GM12878 (cell line): ENCODE measurements around the gene TEKT2. TPM values are rescaled to one million over a fixed set of nuclear protein-coding genes. Genes with fewer than 3 reads are reported as not detected.

Experiments
- BACH1 ChIP-seq: fragments of 450-650 bp; IDR thresholded peaks from 2 replicates; pipeline ENCODE4 v1.6.1; 2017; ENCODE audit warnings: mild to moderate bottlenecking, borderline replicate concordance
- CHD4 ChIP-seq: fragments of 200-600 bp; sonication (generic); IDR thresholded peaks from 2 replicates; pipeline ENCODE4 v1.6.1; 2016; ENCODE audit warnings: mild to moderate bottlenecking
- GABPA ChIP-seq: IDR thresholded peaks from 2 replicates; pipeline ENCODE4 v1.6.1; 2014; ENCODE audit warnings: antibody characterized with exemption, low read depth, mild to moderate bottlenecking, inconsistent platforms
- HDAC6 ChIP-seq: fragments of 200-600 bp; sonication (generic); IDR thresholded peaks from one replicate; pipeline ENCODE4 v1.8.0; 2017; ENCODE audit warnings: antibody characterized with exemption; ENCODE audit not compliant: unreplicated experiment
- IKZF1 ChIP-seq: fragments of 450-650 bp; conservative IDR thresholded peaks from 2 replicates; pipeline ENCODE4 v1.6.1; 2017; ENCODE audit warnings: antibody characterized with exemption, mild to moderate bottlenecking
- IRF4 ChIP-seq: IDR thresholded peaks from 2 replicates; pipeline ENCODE4 v1.6.1; 2011; ENCODE audit warnings: low read depth, low read length
- JUND ChIP-seq: IDR thresholded peaks from 2 replicates; pipeline ENCODE4 v1.6.1; 2012; ENCODE audit warnings: low read depth, mild to moderate bottlenecking, low read length, improper control_type of control experiment, moderate library complexity
- MEF2A ChIP-seq: IDR thresholded peaks from 2 replicates; pipeline ENCODE4 v1.6.1; 2011; ENCODE audit warnings: low read depth, mild to moderate bottlenecking, low read length, moderate library complexity; ENCODE audit not compliant: insufficient read depth
- MYC ChIP-seq: IDR thresholded peaks from 2 replicates; pipeline ENCODE4 v1.6.1; 2011; ENCODE audit warnings: mild to moderate bottlenecking, low read length, moderate library complexity, inconsistent platforms; ENCODE audit not compliant: insufficient read depth, insufficient replicate concordance, insufficient read length, severe bottlenecking
- NFXL1 ChIP-seq: fragments of 450-650 bp; IDR thresholded peaks from 2 replicates; pipeline ENCODE4 v1.6.1; 2017; ENCODE audit warnings: antibody characterized with exemption, mild to moderate bottlenecking, borderline replicate concordance
- NFYB ChIP-seq: IDR thresholded peaks from 2 replicates; pipeline ENCODE4 v1.6.1; 2011; ENCODE audit warnings: low read depth, mild to moderate bottlenecking, low read length, improper control_type of control experiment, moderate library complexity; ENCODE audit not compliant: insufficient read depth
- NR2F1 ChIP-seq: fragments of 450-650 bp; conservative IDR thresholded peaks from 2 replicates; pipeline ENCODE4 v1.6.1; 2017; ENCODE audit warnings: mild to moderate bottlenecking
- RB1 ChIP-seq: fragments of 450-650 bp; formaldehyde crosslinking; IDR thresholded peaks from 2 replicates; pipeline ENCODE4 v1.6.1; 2017; ENCODE audit warnings: mild to moderate bottlenecking, borderline replicate concordance
- RUNX3 ChIP-seq: IDR thresholded peaks from 2 replicates; pipeline ENCODE4 v1.6.1; 2012; ENCODE audit warnings: low read length, inconsistent platforms
- SIX5 ChIP-seq: IDR thresholded peaks from 2 replicates; pipeline ENCODE4 v1.6.1; 2011; ENCODE audit warnings: mild to moderate bottlenecking, low read depth, low read length, moderate library complexity; ENCODE audit not compliant: severe bottlenecking
- SMARCA5 ChIP-seq: fragments of 450-650 bp; IDR thresholded peaks from 2 replicates; pipeline ENCODE4 v1.6.1; 2017; ENCODE audit warnings: mild to moderate bottlenecking
- SPI1 ChIP-seq: IDR thresholded peaks from 2 replicates; pipeline ENCODE4 v1.6.1; 2011; ENCODE audit warnings: low read depth, mild to moderate bottlenecking, low read length, moderate library complexity, borderline replicate concordance; ENCODE audit not compliant: insufficient read depth
- SREBF2 ChIP-seq: IDR thresholded peaks from 2 replicates; pipeline ENCODE4 v1.6.1; 2012; ENCODE audit warnings: mild to moderate bottlenecking, low read length
- STAT3 ChIP-seq: IDR thresholded peaks from 2 replicates; pipeline ENCODE4 v1.6.1; 2011; ENCODE audit warnings: low read depth, low read length, improper control_type of control experiment
- TBL1XR1 ChIP-seq: IDR thresholded peaks from 2 replicates; pipeline ENCODE4 v1.6.1; 2012; ENCODE audit warnings: low read depth, low read length, improper control_type of control experiment
- ZBED1 ChIP-seq: IDR thresholded peaks from 2 replicates; pipeline ENCODE4 v1.6.1; 2016; ENCODE audit warnings: borderline replicate concordance
- ZBTB40 ChIP-seq: fragments of 450-650 bp; IDR thresholded peaks from 2 replicates; pipeline ENCODE4 v1.6.1; 2016; ENCODE audit warnings: mild to moderate bottlenecking, moderate library complexity, borderline replicate concordance
- ZNF24 ChIP-seq: fragments of 450-650 bp; IDR thresholded peaks from 2 replicates; pipeline ENCODE4 v1.6.1; 2017; ENCODE audit warnings: antibody characterized with exemption, mild to moderate bottlenecking
- ZNF592 ChIP-seq: fragments of 450-650 bp; IDR thresholded peaks from 2 replicates; pipeline ENCODE4 v1.6.1; 2017; ENCODE audit warnings: mild to moderate bottlenecking, moderate library complexity
- ZSCAN29 ChIP-seq: fragments of 450-650 bp; IDR thresholded peaks from 2 replicates; pipeline ENCODE4 v1.6.1; 2017; ENCODE audit warnings: mild to moderate bottlenecking, moderate library complexity
- polyA plus RNA-seq, 11 experiments: library from polyadenylated mRNA; depleted of rRNA in 4 of 11; unstranded in 6 of 11; stranded (reverse) in 5 of 11; fragments of >200 nt; fragmentation: Nextera tagmentation in 4 of 11; fragmentation: Illumina TruSeq in 1 of 11; extraction: Ambion mirVana in 4 of 11; extraction: Trizol in 1 of 11; gene quantifications; 1 replicate in 1 of 11; 2 replicates in 10 of 11; pipeline versions ENCODE4 v1.2.1 to v1.2.3, GENCODE V29; 2011 to 2016; ENCODE audit warnings: inconsistent platforms in 2 of 11, missing spikeins in 2 of 11, low read depth in 1 of 11
- total RNA-seq, 4 experiments: library from RNA; depleted of rRNA in 3 of 4; stranded (reverse); fragments of >200 nt in 3 of 4; fragmentation: Illumina TruSeq in 1 of 4; extraction: Trizol in 1 of 4; gene quantifications; 2 replicates each; pipeline versions ENCODE4 v1.2.1 to v1.2.3, GENCODE V29; 2013 to 2021

TEKT2 gene
- total and polyA plus RNA-seq, 10 of the 15 experiments (the other 5 are each of a cell fraction or from before 2014, with no cell fraction given), result 0.07 to 0.13 TPM; not detected in 8

- TF ChIP-seq STAT3 (no peak), SIX5 (no peak), NFXL1 (no peak), IKZF1 (0 out of 2 replicates have a peak, but pooled peaks have one; percentile 33), SPI1 (no peak), JUND (no peak), RUNX3 (no peak), MYC (no peak), ZNF24 (no peak), SMARCA5 (0 out of 2 replicates have a peak, but pooled peaks have one; percentile 69), TBL1XR1 (no peak), ZNF592 (no peak; the same call in 1 of the 2 replicates), HDAC6 (no peak), NFYB (no peak), NR2F1 (no peak), ZBED1 (no peak), RB1 (0 out of 2 replicates have a peak, but pooled peaks have one; percentile 33), SREBF2 (no peak), ZBTB40 (no peak), IRF4 (peak; percentile 13; the same call in 1 of the 2 replicates), CHD4 (no peak), MEF2A (no peak), ZSCAN29 (no peak), GABPA (no peak), BACH1 (no peak)
Measured at GRCh38 chr1:36099681-36100341, 15.9 kb downstream of the TEKT2 start (continued).
